Fibroblast of the aortic adventitia (primary cell): ENCODE data around the gene RAPGEF2. TPM values are rescaled to one million over a fixed set of nuclear protein-coding genes. Genes with fewer than 3 reads are reported as not detected.

Experiments
- DNase-seq: peaks from one replicate; pipeline ENCODE4 v3.0.0-alpha.2; 2010; ENCODE audit warnings: low read depth
- H3K4me3 ChIP-seq: 2 replicates; pipeline ENCODE4 v1.5.1; 2011; ENCODE audit warnings: low read depth, mild to moderate bottlenecking, control low read depth, low read length, moderate library complexity
- CTCF ChIP-seq: IDR thresholded peaks from 2 replicates; pipeline ENCODE4 v1.5.1; 2011; ENCODE audit warnings: mild to moderate bottlenecking, low read length, control low read depth, inconsistent platforms; ENCODE audit not compliant: insufficient read depth
- total RNA-seq: library from RNA; depleted of rRNA; stranded (reverse); fragments of >200 nt; gene quantifications from 2 replicates; pipeline ENCODE4 v1.2.3, GENCODE V29; 2012; ENCODE audit warnings: low replicate concordance

The RAPGEF2 gene
- total RNA-seq, 1 donor, result 44.0 TPM

GRCh38 chr4:159357350-159357749 lies 254.5 kb downstream of the RAPGEF2 start:
- DNase-seq, result no peak
- no peak for TF ChIP-seq CTCF
- no peak overlapping the region for H3K4me3 ChIP-seq

DNA sequence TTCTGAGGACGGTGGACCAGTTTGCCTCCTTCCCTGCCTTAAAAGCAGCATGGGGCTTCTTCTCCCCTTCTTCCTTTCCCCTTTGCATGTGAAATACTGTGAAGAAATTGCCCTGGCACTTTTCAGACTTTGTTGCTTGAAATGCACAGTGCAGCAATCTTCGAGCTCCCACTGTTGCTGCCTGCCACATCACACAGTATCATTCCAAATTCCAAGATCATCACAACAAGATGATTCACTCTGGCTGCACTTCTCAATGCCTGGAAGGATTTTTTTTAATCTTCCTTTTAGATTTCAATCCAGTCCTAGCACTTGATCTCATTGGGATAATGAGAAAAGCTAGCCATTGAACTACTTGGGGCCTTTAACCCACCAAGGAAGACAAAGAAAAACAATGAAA lies 255.3 kb downstream of the RAPGEF2 start:
- peak; percentile 86 for DNase-seq

DNA sequence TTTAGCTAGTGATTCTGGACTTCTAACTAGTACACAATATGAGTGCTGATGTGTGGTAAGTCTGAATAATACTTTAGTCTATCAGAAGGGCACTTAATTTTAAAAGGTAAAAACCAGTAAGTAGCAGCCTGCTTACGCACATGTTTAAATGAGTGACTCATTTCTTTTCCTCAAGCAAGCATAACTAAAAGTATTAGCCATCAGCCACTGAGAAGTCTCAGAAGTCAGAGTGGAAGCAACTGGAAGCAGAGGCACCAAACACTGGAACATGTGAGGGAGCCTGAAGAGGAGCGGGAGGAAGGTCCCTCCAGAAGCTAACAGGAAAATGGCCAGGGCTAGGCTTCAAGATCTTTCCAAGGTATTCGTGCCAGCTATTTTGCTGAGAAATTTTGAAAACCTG lies 257.7 kb downstream of the RAPGEF2 start:
- peak; percentile 68 for DNase-seq
- no peak overlapping the region for H3K4me3 ChIP-seq

More for the DNA sequence above, 255.3 kb downstream of the RAPGEF2 start:
- no peak for TF ChIP-seq CTCF
- no peak overlapping the region for H3K4me3 ChIP-seq

GRCh38 chr4:159363361-159363760 lies 260.5 kb downstream of the RAPGEF2 start:
- no peak overlapping the region for H3K4me3 ChIP-seq
- DNase-seq, result no peak
- no peak for TF ChIP-seq CTCF

More for the DNA sequence above, 257.7 kb downstream of the RAPGEF2 start:
- no peak for TF ChIP-seq CTCF

DNA sequence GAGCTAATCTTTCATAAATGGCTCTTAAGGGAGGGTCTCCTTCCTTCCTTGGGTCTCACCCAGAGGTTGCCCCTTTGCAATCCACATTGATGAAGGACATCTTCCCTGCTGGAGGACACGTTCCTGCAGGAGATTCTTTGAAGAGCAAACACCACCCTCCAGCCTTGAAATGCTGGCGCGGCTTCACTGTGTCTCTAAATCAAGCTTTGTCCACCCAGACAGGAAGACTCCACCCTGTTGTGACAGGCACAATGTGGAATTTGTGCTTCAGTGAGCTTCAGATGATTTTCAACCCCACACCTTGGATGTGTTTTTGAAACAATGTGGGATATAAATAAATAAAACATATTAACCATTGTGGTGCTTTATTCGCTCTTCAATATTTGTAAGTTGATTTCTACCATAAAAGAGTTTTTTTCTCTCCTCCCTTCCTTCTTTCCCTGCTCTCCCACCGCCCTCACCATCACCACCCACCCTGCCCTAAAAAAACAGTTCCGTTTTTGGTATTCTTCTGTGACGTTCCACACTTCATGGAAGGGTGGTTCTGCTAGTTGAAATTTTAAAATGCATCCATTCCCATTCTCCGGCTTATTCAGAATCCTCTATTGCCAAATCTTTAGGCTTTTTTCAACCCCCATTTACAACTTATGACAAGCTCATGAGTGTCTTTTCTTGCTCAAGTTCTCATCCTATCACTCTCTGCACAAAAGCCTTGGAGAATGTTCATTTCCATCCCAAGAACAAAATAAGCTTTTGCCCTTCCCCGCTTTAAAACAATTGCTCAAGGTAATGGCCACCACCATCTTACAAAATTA lies 264.3 kb downstream of the RAPGEF2 start:
- no peak for TF ChIP-seq CTCF
- no peak for DNase-seq
- H3K4me3 ChIP-seq, result no peak overlapping the region

- H3K4me3 ChIP-seq, result no peak overlapping the region
- DNase-seq, result no peak
- TF ChIP-seq CTCF, result no peak
These were observed 264.9 kb downstream of the RAPGEF2 start for GRCh38 chr4:159367781-159368080.

DNA sequence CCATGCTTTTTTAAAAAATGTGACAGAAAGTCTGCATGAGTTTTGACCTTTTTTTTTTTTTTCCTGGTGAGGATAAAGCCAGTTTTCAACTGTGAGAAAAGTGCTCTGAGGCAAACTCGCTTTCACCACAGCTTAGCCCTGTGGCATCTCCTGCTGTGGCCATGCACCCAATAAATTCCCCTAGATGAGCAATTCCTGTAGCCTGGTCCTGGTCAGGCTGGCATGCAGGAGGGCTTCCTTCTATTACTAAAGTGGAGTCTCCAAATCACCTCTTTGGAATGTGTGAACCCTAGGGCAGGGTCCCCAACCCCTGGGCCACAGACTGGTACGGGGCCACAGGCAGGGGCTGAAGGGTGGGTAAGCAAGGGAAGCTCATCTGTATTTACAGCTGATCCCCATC lies 265.4 kb downstream of the RAPGEF2 start:
- no peak for DNase-seq
- no peak for TF ChIP-seq CTCF
- H3K4me3 ChIP-seq, result no peak overlapping the region
